Stimulated activated CD4-positive, alpha-beta T cell treated with anti-CD3 and anti-CD28 coated beads, Interleukin-4, amount 100 ng/mL, for 24 hours (primary cell): ENCODE data around the gene UCHL1.

Experiments
- DNase-seq: peaks from one replicate; pipeline ENCODE4 v3.0.0-alpha.2; 2020

The UCHL1 gene

DNA sequence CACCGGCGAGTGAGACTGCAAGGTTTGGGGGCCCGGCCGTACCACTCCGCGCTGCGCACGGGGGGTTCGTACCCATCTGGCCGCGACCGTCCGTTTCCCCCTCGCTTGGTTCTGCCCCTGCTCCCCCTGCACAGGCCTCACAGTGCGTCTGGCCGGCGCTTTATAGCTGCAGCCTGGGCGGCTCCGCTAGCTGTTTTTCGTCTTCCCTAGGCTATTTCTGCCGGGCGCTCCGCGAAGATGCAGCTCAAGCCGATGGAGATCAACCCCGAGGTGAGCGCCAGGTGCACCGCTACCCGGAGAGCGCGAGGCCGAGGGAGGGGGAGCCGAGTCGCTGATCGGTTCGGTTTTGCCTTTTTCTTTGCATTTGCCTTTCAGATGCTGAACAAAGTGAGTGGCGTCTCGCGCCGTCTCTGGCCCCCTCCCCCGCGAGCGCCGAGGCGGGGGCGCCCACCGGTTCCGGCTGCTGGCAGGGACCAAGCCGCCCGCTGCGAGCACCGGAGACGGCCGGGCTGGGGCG, at the start of gene UCHL1:
Gene UCHL1, plus strand, starts transcription at position 189 of the 517 bp plus-strand sequence. Its CDS starts 49 bp downstream, at position 238.
- no peak for DNase-seq

DNA sequence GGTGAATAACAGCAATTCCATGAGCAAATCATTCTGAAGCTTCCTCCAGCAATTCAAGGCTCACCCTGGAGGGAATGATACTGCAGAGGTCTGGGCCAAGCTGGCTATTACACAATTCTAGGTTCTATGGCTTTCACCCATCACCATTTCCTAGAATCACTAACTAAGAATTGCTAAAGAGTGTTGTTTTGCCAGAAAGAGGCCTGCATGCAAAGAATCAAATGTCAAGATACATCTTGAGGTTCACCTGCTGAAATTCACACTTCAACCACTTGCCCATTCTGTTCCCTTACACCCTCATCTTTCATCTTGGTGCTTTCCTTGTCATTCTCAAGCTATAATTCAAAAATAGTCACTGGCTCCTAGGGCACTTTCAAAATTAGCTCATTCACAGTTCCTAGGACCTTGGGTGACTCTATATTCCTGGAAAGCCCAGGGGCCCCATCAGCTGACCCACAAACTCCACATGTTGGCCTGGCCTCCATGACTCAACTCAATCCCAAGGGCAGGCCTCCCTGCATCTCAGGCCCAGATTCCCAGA, 49.4 kb upstream of the UCHL1 start:
- DNase-seq, result no peak

DNA sequence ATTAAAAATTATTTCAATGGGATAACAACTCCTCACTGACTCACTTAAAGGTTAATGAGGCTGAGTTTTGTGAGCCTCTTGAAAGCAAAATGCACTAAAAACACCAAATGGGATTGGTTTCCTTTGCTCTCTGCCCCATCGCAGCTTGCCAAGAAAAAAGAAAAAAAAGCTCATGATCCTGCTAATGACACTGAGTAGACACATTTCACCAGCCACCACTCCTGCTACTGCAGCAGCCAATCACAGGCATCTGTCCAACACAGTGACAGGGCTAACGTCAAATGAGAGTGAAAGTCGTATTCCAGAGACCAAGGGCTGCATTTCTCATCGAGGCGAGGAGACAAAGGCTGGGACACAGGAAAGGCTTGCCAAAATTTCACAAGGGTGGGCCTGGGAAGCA, 47.5 kb upstream of the UCHL1 start:
- DNase-seq, result no peak

DNA sequence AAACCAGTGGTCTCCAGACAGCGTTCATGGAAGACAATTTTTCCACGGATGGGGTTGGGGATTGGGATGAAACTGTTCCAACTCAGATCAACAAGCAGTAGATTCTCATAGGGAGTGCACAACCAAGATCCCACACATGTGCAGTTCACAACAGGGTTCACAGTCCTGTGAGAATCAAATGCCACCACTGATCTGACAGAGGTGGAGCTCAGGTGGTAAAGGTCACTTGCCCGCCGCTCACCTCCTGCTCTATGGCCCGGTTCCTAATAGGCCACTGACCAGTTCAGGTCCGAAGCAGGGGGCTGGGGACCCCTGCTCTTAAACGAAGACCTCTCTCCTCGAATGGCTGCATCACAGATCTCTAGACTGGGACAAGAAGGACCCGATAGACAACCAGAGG, 46.8 kb upstream of the UCHL1 start:
- no peak for DNase-seq

DNA sequence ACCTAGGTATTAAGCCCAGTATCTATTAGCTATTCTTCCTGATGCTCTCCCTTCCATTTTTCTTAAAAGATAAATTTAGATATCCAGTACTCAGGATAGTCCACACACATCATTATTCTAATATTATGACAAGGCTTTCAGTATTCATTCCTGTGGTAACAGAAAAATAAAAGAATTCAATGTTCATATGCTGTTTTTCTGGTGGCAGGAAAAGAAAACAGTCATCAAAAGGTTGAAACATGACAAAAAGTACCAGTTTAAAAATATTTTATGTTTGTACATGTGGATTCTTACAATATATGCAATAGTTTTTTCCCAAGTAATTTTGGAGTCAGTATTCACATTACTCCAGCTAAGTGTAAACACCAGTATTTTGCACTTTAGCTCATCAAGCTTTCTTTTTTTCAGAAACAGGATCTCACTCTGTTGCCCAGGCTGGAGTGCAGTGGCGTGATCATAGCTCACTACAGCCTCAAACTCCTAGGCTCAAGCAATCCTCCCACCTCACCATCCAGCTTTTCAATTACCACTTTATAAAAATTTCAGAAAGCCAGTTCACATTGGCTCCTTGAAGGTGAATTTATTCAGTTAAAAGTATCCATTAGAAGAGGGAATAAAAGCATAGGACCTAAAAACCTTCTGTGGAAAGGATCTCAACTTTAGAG, 44.6 kb upstream of the UCHL1 start:
- DNase-seq, result no peak

DNA sequence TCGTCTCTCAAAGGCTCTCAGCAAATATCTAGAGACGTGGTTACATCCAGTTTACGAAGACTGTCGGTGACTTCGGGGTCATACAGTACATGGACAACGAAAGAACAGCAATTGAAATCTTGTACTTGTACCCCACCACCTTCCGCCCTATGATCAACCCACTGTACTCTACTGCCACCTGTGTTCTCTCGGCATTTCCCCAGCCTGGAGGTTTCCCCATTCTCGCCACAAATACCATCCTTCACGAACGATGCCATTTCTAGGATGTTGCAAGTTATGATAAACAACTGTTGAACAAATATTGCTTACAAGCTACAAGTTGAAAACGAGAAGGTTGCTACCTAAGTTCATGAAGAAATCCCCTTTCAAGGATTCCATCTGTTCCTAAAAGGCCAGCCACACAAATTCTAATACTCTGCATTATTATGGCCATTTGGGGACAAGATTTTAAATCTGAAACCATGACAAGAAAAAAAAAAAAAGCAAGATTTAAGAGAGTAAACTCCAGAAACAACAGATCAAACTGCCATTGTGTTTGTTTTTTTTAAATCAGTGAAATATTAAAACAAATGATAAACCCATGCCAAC, 44.0 kb upstream of the UCHL1 start:
- DNase-seq, result no peak

DNA sequence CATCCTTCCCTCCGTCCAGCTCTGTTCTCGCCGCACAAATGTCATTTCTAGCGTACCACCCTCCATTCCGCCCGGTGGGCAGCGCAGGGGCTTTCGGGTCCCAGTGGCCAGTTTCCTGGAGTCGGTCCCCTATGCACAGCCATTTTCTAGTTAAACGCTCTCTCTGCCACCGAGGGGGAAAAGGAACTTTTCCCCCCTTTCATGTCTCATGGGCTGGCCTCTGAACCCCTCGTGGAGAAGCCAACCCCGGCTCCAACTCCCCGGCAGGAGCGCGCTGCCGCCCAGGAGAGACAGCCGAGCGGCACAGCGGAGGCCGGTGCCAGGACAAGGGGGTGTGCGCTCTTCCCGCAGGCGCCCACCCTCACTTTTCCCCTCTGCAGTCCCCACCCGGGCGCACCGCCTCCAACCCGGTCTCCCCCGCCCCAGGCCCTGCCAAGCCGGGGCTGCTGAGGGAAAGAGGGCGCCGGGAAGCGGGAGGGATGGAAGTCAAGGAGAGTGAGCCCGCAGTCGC, 43.0 kb upstream of the UCHL1 start:
- no peak for DNase-seq

DNA sequence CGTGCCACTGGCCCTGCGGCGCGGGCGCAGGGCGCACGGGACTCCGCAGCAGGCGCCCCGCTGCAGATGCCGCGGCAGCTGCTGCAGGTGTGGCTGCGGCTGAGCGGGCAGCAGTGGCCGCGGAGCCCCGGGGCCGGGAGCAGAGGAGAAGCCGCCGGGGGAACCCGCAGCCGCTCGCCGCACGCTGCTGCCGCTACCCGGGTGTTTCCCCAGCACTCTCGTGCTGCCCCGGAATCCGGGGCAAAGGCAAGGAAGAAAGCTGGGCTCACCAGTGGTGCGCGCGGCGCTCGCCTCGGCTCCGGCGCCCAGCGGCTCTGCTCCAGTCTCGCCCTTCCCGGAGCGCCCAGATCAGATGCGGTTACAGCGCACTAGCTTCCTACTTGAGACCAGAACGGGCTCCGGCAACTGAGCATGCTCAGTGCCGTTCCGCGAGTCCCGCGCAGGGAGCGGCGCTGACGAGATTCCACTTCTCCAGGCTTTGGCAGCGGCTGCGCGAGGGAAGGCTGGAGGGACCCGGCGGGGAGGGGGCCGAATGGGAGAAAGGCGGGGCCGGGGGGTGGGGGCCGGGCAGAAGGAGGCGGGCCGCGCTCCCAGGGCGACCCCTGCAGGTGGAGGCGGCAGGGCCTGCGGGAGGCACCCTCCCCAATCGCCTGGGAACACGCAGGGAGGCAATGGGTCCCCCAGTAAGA, 42.4 kb upstream of the UCHL1 start, which contains the start of gene APBB2:
Gene APBB2, minus strand, starts transcription at position 407 of the 689 bp plus-strand sequence. CDS start 181,288 bp downstream, outside the sequence.
- peak; percentile 44 for DNase-seq

DNA sequence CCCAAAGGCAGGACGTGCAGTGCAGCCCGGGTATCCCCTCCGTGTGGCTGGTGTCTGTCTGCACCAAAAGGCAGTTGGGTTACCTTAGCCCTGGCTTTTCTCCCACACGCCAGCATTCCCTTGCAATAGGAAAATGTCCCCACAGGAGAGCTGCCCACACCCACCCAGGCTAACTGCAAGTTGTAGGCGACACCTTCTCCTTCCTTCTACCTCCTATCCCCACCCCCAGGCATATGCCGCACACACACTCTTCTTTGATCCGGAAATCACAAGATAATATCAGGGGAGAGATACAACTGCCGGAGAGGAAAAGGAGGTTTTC, 41.9 kb upstream of the UCHL1 start:
- DNase-seq, result no peak

DNA sequence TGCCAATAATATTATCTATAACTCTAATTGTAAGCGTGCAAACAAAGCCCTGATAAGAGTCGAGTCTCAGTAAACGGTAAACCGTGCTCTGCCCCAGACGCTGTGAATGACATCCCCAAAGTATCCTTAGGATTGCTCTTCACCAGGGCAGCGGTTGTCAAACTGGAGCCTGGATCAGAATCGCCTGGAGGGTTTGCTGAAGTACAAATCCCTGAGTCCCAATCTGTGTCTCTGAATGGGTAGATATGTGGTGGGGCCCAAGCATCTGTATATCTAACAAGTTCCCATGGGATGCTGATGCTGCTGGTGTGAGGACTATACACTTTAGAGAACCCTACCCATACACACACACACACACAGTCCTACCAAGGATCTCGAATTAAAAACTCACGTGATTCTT, 41.6 kb upstream of the UCHL1 start:
- no peak for DNase-seq

DNA sequence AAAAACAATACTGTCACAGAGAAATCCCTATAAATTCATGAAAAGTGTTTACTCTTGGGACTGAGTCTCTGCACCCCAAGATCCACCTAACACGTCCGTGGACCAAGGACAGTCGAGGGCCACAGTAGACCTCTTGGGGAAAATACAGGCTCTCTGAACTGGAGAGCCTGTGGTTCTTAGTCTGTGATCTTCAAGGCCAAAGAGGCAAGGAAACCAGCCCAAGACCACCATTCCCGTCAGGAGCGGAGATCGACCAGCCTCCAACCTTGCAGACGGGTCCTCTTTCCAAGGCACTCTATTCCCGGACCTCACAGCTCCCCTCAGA, 40.8 kb upstream of the UCHL1 start:
- no peak for DNase-seq

DNA sequence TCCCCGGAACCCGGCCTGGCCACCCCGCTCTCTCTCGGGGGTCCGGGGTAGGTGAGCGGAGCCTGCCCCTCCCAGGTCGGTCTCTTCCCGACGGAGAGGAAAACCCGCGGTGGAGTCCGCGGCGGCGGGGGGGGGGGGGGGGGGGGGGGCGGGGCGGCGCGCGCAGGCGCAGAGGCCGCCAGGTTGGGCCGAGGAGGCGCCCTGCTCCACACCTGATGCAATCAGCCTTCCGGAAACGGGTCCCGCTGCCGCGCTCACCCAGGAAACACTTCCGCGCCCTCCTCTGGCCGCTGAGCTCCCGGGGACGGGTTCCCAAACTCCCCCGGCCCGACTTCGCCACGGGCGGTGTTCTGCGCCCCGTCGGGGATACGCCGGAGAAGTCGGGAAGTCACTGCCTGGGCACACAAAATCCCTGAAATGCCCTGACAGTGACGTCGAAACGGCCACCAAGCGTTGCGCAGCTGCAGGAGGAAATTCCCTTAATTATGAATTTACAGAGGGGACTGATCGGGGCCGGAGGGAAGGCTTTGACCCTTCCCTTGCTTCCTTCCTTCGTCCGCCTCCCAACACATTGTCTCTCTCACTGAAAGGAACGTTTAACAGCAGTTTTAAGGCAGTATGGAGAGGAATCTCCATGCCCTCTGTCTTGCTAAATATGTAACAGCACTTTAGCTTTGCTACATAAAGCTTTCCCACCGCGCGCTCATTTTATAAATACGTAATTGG, 40.3 kb upstream of the UCHL1 start:
- peak; percentile 60 for DNase-seq

DNA sequence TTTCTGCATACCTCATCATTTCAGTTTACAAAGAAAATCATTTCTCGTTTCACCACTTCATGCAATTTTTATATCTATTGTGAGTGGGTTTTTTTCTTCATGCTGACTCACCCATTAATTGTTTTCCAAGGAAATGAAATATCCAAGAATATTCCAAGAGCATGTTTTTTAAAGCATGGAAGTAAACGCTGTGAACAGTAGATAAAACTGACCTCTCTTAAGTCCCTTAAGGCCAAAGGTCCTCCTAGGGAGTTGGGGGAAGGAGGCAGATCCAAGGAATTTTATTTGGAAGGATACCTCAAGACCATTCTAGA, 39.8 kb upstream of the UCHL1 start:
- no peak for DNase-seq

DNA sequence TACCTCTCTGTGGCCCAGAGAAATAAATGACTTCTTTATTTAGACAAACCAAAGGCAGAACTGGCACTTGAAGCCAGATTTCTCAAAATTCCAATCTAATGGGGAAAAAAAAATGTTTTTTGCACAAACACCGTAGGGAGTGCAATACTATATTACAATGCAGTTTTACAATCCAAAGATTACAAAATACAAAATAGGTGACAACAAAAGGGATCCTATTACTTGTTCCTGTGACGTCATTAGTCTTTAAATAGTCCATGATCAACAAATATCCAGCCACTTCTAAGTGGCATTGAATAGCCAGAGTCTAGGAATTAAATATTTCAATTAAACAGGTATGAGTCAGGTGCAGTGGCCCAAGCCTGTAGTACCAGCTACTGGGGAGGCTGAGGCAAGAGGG, 39.4 kb upstream of the UCHL1 start:
- DNase-seq, result no peak

DNA sequence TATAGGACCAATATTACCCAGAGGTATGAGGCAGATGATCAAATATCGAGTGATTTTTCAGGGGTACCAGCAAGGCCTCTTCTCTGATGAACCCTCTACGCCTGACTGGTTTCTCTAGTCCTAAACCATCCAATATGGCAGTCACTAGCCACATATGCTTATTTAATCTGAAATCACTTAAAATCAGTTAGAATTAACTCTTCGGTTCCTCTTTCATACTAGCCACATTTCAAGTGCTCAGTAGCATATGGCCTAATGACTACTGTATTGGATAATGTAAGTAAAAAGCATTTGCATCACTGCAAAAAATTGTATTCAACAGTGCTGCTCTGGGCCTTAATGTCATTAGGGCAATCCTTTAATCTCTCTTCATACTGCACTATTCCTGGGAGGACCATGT, 38.0 kb upstream of the UCHL1 start:
- no peak for DNase-seq

DNA sequence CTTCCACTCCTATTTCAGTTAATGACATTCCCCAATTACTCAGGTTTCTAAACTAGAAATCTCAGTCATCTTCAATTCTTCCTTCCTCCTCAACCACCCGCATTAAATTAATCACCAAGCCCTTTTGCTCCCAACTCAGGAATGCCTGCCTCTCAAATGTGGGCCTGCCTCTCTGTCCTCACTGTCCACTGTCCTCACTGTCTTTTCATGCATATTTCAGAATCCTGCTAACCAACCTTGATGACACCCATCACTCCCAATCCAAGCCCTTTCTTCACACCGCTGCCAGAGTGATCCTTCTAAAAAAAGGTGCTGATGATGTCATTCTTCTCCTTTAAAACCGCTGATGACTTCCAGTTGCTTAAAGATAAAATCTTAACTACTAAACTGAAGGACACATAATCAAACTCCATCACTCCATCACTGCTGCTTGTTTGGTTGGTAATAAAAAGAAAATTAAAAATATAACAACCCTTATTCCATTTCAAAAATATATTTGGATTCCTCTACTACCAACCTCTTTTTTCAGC, 37.2 kb upstream of the UCHL1 start:
- DNase-seq, result no peak

DNA sequence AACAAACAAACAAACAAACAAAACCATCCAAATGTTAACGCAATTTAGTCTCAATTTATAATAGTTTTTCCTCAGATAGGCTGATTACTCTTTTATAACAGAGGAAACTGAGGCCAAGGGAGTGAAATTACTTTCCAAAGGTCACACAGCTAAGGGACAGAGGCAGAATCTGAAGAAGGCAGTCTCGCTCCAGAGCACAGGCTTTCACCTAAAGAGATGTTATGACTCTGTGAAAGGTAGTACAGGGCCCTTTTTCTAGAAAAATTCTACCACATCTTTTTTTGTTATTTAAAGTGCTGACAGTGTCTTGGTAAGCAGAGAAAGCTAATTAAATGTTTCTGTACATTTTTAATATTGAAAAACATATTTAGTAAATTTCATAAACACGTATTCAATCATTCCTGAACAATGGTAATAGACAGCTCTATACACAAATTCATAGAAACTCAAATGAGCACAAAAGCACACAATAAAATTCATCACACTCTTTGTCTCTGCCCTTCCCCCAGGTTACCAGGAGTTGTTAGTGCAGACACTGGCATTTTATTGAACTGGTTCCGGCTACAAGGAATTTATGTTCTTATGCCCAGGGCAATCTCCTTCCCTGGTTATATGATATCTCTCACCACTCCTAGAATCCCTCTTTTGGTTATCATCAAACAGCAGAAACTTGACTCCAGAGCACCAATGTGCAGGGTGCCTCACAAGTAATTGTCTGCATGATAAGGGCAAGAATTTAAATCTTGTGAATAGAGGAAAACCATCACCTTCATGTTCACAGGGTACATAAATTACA, 34.7 kb upstream of the UCHL1 start:
- no peak for DNase-seq

DNA sequence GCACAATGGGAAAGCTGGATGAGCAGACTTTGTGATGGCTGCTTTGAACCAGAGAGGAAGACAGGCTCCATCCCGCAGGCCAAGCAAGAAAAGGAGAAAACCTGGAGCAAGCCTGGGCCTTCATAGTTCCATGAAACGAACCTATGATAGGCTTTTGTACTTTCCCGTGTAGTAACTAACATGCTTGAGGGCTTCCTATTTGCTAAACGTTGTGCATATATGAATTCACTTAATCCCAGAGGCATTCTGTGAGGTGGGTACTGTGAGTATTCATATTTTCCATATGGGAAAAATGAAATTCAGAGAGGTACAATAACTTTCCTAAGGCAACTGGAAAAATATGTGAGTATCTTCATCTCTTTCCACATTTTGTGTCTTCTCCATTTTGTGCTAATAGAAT, 28.8 kb upstream of the UCHL1 start:
- DNase-seq, result no peak

DNA sequence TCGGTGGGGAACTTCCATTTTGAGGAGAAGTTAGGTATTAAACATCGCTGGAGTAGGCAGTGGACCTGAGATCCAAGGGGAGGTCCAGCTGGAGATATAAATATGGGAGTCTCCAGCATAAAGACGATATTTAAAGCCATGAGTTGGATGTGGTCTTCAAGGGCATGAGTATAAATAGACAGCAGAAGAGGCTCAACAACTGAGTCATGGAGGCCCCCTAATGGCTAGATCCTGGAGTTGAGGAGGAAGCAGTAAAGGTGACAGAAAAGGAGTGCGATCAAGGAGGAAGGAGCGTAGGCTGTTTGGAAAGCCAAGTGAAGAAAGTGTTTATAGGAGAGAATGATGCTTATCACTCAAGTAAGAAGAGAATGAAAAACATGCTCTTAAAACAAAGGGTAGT, 24.3 kb upstream of the UCHL1 start:
- no peak for DNase-seq

DNA sequence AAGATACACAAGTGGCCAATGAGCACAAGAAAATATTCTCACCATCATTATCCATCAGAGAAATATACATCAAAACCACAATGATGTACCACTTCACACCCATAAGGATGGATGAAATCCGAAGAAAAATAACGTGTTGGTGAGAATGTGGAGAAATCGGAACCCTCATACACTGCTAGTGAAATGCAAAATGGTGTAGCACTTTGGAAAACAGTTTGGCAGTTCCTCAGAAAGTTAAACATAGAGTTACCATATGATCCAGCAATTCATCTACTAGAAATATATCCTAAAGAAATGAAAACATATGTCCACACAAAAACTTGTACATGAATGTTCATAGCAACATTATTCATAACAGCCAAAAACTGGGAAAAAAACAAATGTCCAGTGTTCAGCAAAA, 23.9 kb upstream of the UCHL1 start:
- DNase-seq, result no peak

DNA sequence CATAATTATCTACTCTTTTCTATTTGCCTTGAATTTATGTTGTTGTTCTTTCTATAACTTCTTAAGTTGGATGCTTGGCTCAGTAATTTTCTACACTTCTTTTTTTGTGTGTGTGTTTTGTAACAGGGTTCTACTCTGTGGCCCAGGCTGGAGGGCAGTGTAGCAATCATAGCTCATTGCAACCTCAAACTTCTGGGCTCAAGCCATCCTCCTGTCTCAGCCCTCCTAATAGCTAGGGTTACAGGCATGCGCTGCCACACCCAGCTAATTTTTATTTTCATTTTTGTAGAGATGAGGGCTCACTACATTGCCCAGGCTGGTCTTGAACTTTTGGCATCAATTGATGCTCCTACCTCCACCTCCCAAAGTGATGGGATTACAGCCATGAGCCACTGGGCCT, 20.7 kb upstream of the UCHL1 start:
- DNase-seq, result no peak

DNA sequence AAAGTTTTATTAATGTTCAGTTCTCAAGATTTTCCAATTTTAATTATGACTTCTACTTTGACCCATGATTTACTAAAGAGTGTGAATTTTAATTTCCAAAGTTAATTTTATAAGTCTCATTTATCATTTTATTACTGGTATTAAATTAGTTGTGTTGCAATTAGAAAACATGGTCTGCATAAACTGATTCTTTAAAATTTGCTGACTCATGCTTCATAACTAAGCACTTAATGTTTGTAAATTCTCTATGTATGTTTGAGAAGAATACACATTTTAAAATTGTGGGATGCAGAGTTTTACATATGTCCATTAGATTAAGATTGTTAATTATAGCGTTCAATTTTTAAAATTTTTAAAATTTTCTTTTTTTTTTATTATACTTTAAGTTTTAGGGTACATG, 20.2 kb upstream of the UCHL1 start:
- DNase-seq, result no peak
